GM12873 (cell line): ENCODE data around the gene TMEM238L.

Experiments used
- CTCF ChIP-seq: IDR thresholded peaks from 2 replicates; pipeline ENCODE4 v1.5.1; 2012; ENCODE audit warnings: low read depth, mild to moderate bottlenecking, moderate library complexity, low read length, control low read depth; ENCODE audit not compliant: insufficient read depth; ENCODE audit errors: missing control alignments

TMEM238L gene

GRCh38 chr17:10815319-10815718 lies 11.4 kb upstream of the TMEM238L start:
- TF ChIP-seq CTCF: no peak

GRCh38 chr17:10814075-10814474 lies 10.2 kb upstream of the TMEM238L start:
- TF ChIP-seq CTCF: no peak

GRCh38 chr17:10812674-10813073 lies 8.8 kb upstream of the TMEM238L start:
- no peak for TF ChIP-seq CTCF

GRCh38 chr17:10809605-10810004 lies 5.7 kb upstream of the TMEM238L start:
- no peak for TF ChIP-seq CTCF

GRCh38 chr17:10807704-10808128 lies 3.8 kb upstream of the TMEM238L start:
- no peak for TF ChIP-seq CTCF

- no peak for TF ChIP-seq CTCF
These were observed 2.8 kb upstream of the TMEM238L start for GRCh38 chr17:10806545-10807262.

GRCh38 chr17:10805911-10806310 lies 2.0 kb upstream of the TMEM238L start:
- no peak for TF ChIP-seq CTCF
